OCI-LY1 (cell line): ENCODE data around the gene OTOF.

Experiments used
- H2AFZ ChIP-seq: fragments of 200-600 bp; sonication (generic), shearing (Covaris generic); 2 replicates; pipeline ENCODE4 v1.6.0; 2014; ENCODE audit warnings: antibody characterized with exemption, mild to moderate bottlenecking, low read length
- H3F3A ChIP-seq: fragments of 200-600 bp; sonication (generic), shearing (Covaris generic); 2 replicates; pipeline ENCODE4 v1.6.0; 2014; ENCODE audit warnings: mild to moderate bottlenecking, antibody characterized with exemption, low read length, moderate library complexity; ENCODE audit not compliant: insufficient read depth
- H3K27ac ChIP-seq: fragments of 200-600 bp; sonication (generic); 2 replicates; pipeline ENCODE4 v1.5.1; 2014; ENCODE audit warnings: low read length, mixed run types, mild to moderate bottlenecking, low read depth; ENCODE audit not compliant: poor library complexity, severe bottlenecking
- H3K27me3 ChIP-seq: fragments of 200-600 bp; sonication (generic); 2 replicates; pipeline ENCODE4 v1.6.0; 2014; ENCODE audit warnings: antibody characterized with exemption, mild to moderate bottlenecking, low read length, moderate library complexity; ENCODE audit not compliant: insufficient read depth
- H3K36me3 ChIP-seq: fragments of 200-600 bp; sonication (generic); 2 replicates; pipeline ENCODE4 v1.6.1; 2014; ENCODE audit warnings: mild to moderate bottlenecking, antibody characterized with exemption, low read length, moderate library complexity, mixed read lengths; ENCODE audit not compliant: insufficient read depth
- H3K4me1 ChIP-seq: fragments of 200-600 bp; sonication (generic); 2 replicates; pipeline ENCODE4 v1.5.1; 2014; ENCODE audit warnings: mild to moderate bottlenecking, low read length, moderate library complexity; ENCODE audit not compliant: insufficient read depth, severe bottlenecking
- H3K4me2 ChIP-seq: fragments of 200-600 bp; sonication (generic), shearing (Covaris generic); 2 replicates; pipeline ENCODE4 v1.6.1; 2014; ENCODE audit warnings: low read length
- H3K4me3 ChIP-seq: fragments of 200-600 bp; sonication (generic); 2 replicates; pipeline ENCODE4 v1.5.1; 2014; ENCODE audit warnings: low read length, low read depth, mild to moderate bottlenecking, mixed read lengths; ENCODE audit not compliant: poor library complexity, severe bottlenecking
- H3K79me2 ChIP-seq: fragments of 200-600 bp; shearing (Covaris generic); 2 replicates; pipeline ENCODE4 v1.6.1; 2016; ENCODE audit warnings: mixed run types, low read length, mixed read lengths; ENCODE audit not compliant: insufficient read depth
- H3K9ac ChIP-seq: fragments of 200-600 bp; sonication (generic), shearing (Covaris generic); 2 replicates; pipeline ENCODE4 v1.6.1; 2014; ENCODE audit warnings: mild to moderate bottlenecking, low read length, mixed read lengths
- H3K9me2 ChIP-seq: fragments of 200-600 bp; sonication (generic), shearing (Covaris generic); 2 replicates; pipeline ENCODE4 v1.6.1; 2014; ENCODE audit warnings: low read depth, mild to moderate bottlenecking, low read length, mixed read lengths
- H3K9me3 ChIP-seq: fragments of 200-600 bp; shearing (Covaris generic); 2 replicates; pipeline ENCODE4 v1.6.1; 2014; ENCODE audit warnings: low read length, mixed read lengths
- H4K20me1 ChIP-seq: fragments of 200-600 bp; sonication (generic), shearing (Covaris generic); 2 replicates; pipeline ENCODE4 v1.6.0; 2016; ENCODE audit warnings: mild to moderate bottlenecking, low read length; ENCODE audit not compliant: insufficient read depth
- CTCF ChIP-seq: fragments of 200-600 bp; sonication (generic), shearing (Covaris generic); IDR thresholded peaks from 2 replicates; pipeline ENCODE4 v1.5.1; 2017; ENCODE audit warnings: mild to moderate bottlenecking, antibody characterized with exemption, low read length, moderate library complexity, mixed read lengths
- EZH2 ChIP-seq: fragments of 200-600 bp; sonication (generic), shearing (Covaris generic); IDR thresholded peaks from 2 replicates; pipeline ENCODE4 v1.8.0; 2017; ENCODE audit warnings: borderline replicate concordance, mixed run types, mild to moderate bottlenecking, antibody characterized with exemption, low read length, moderate library complexity, mixed read lengths

Gene OTOF

GRCh38 chr2:26461601-26462023 lies 16.3 kb downstream of the OTOF start:
- H4K20me1 ChIP-seq, result no peaks in the 10 kb centered on the region
- H3K4me2 ChIP-seq, result no peak overlapping the region
- H3K36me3 ChIP-seq, result no peaks in the 10 kb centered on the region
- no peaks in the 10 kb centered on the region for H3F3A ChIP-seq
- H3K4me3 ChIP-seq, result no peak overlapping the region
- H3K9ac ChIP-seq, result no peak overlapping the region
- no peaks in the 10 kb centered on the region for H3K4me1 ChIP-seq
- no peaks in the 10 kb centered on the region for H3K79me2 ChIP-seq
- H3K9me3 ChIP-seq, result no peaks in the 10 kb centered on the region
- H3K9me2 ChIP-seq, result no peaks in the 10 kb centered on the region
- H3K27me3 ChIP-seq, result no peaks in the 10 kb centered on the region
- TF ChIP-seq EZH2, result no peak
- no peak for TF ChIP-seq CTCF
- H3K27ac ChIP-seq, result no peak overlapping the region
- H2AFZ ChIP-seq, result no peak overlapping the region

DNA sequence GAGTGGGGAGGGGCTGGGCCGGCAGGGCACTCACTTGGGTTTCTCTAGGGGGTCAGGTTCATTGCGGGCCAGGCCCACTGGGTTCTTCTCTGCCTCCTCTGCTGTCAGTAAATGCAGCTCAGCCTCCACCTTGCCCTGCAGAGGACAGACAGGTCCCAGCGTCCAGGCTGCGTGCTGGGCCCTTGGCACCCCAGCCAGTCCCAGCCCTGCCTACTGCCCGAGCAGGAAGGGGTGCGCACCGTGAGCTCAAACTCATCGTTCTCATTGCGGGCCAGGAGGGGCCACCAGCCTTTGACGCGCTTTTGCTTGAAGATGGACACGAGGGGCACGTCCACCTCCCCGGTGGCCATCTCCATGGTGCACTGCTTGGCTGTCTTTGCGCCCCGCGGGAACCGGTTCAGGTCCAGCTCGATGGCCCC lies 17.3 kb downstream of the OTOF start:
- Histone ChIP-seq H3K9ac (no peak overlapping the region), H3K27me3 (no peaks in the 10 kb centered on the region), H2AFZ (no peak overlapping the region), H3K79me2 (no peaks in the 10 kb centered on the region), H4K20me1 (no peaks in the 10 kb centered on the region), H3K4me3 (no peak overlapping the region), H3K4me1 (no peaks in the 10 kb centered on the region), H3K27ac (no peak overlapping the region), H3K9me2 (no peaks in the 10 kb centered on the region), H3K36me3 (no peaks in the 10 kb centered on the region), H3K4me2 (no peak overlapping the region), H3F3A (no peaks in the 10 kb centered on the region), H3K9me3 (no peaks in the 10 kb centered on the region)
- no peak for TF ChIP-seq EZH2
- TF ChIP-seq CTCF, result no peak

- H4K20me1 ChIP-seq, result no peaks in the 10 kb centered on the region
- H3K36me3 ChIP-seq, result no peaks in the 10 kb centered on the region
- no peak overlapping the region for H2AFZ ChIP-seq
- no peak overlapping the region for H3K27ac ChIP-seq
- no peaks in the 10 kb centered on the region for H3K27me3 ChIP-seq
- no peaks in the 10 kb centered on the region for H3K9me2 ChIP-seq
- H3K9ac ChIP-seq, result no peak overlapping the region
- TF ChIP-seq CTCF, result no peak
- TF ChIP-seq EZH2, result no peak
- H3K4me3 ChIP-seq, result no peak overlapping the region
- H3K9me3 ChIP-seq, result no peaks in the 10 kb centered on the region
- H3F3A ChIP-seq, result no peaks in the 10 kb centered on the region
- H3K4me1 ChIP-seq, result no peaks in the 10 kb centered on the region
- no peaks in the 10 kb centered on the region for H3K79me2 ChIP-seq
- H3K4me2 ChIP-seq, result no peak overlapping the region
Measured at GRCh38 chr2:26459991-26460612, 17.8 kb downstream of the OTOF start.
